NOMO-1 (cell line): ENCODE measurements around the gene TLN1.

Experiments used
- DNase-seq, 2 experiments: peaks; one replicate each; lab custom pipeline; 2025; ENCODE audit not compliant: unreplicated experiment in 2 of 2; lab: John Stamatoyannopoulos, UW

The TLN1 gene

GRCh38 chr9:35711501-35712428, 20.2 kb downstream of the TLN1 start:
- no peak for DNase-seq

DNA sequence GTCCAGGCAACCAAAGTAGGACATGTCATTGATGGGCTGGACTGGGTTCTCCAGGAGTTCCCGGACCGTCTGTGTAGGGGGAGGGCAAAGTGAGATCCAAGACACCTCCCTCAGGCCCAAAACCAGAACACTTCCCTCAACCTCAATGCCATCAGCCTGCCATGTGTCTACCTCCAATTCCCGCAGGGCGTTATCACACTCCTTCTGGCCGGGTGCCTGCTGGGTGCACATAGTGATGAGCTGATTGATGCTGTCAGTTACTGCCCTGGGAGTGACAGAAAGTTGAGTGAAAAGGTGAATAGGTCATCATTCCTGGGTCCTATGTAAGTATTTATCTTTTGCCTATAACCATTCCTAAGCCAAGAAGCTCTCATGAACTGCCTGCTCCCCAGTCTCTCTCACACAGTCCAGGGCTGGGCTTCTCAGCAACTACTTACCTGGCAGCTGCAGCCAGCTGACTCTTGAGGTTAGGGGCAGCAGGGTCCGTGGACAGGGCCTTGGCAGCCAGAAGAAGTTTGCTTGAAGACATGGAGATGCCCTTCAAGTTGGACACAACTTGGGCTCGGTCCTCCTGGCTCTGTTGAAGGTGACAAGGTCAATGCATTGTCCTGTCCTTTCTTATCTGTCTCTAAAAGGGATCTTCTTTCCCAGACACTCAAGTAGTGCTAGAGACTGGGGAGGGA, 21.0 kb downstream of the TLN1 start:
- no peak for DNase-seq

DNA sequence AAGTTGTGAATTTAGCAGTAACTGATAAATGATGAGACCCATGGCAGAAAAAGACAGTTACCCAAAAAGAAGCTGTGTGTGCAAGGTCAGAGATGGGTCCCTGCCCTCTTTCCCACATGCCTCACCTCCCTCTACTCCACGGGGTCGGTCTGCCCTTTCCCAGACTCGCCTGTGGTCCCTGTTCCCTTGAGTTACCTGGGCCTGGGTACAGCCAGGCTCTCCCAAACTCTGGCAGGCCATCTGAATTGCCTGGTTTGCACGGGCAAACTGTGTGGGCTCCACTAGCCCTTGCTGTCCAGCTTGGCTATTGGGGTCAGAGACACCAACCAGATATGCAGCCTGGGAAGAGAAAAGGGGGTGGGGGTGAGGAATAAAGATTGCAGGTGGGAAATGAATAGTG, 23.8 kb downstream of the TLN1 start:
- DNase-seq: no peak

GRCh38 chr9:35706951-35707350, 25.0 kb downstream of the TLN1 start:
- DNase-seq: no peak

- no peak for DNase-seq
Measured at GRCh38 chr9:35705836-35706430, 26.1 kb downstream of the TLN1 start.

GRCh38 chr9:35705372-35705771, 26.6 kb downstream of the TLN1 start:
- DNase-seq: no peak

DNA sequence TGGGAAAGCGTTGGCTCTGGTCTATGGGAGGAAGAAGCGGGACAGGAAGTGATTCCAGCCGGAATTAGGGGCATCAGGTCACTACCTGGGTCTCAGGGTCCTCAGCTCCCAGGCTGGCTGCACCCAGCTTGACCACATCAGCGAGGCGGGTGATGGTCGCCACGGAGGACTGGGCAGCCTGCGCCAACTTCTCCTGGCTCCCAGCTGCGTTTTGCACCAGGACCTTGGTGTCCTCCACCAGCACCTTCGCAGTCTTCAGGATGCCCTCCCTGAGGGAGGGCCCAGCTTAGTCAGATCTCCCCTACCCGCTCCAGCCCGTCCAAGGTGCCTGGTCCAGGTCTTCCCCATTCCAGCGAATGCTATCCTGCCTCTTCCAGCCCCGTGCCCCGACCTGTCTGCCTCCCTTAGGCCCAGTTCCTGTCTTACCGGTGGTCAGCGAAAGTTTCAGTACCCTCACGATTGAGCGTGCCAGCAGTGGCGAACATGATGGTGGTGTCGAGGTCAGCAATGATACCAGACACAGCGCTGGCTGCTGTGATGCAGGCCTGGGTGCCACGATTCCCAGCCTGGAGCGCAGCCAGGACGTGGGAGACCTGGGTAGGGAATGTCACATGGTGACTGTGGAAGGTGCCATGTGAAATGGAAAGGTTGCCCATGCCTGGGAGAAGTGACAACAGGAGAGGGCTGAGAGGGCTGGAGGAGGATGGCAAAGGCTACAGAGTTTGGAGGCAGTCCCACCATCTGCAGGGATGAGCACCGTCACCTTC, 27.9 kb downstream of the TLN1 start:
- DNase-seq: no peak

GRCh38 chr9:35702696-35703095, 29.3 kb downstream of the TLN1 start:
- no peak for DNase-seq

- no peak for DNase-seq
Measured at GRCh38 chr9:35700942-35701341, 31.1 kb downstream of the TLN1 start.

DNA sequence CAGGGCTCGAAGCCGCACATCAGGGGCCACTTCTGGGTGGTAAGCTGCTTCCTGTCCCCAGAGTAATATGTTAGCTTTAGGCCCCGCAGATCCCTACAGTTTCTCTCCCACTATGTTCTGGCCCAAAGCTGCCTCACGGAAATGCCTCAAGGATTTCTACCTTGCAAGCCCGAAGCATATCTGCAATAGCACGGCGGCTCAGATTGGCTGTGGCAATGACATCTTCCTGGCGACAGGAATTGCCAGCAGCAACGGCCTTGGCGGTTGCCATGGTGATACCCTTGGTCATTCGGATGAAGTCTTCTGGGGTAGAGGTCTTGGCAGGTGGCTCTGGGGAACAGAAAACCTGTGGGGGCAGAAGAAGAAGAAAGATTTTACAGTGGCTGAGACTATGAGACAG, 32.0 kb downstream of the TLN1 start:
- no peak for DNase-seq

DNA sequence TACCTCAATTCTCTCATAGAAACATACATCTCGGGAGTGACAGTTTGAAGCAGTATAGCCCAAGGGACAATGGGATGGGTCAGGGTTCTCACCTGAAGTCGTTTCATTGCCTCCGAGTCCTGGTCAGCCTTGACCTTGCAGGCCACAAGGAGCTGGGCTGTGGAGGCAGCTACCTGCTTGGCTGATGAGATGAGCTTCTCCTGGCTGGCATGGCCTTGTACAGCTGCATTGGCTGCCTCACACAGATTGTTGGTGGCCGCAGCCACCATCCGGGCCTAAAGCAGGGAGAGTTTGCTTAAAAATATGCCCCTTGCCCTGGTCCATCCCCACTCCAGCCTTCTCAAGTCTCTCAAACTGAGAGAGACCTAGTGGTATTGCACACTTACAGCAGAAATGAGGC, 33.8 kb downstream of the TLN1 start:
- DNase-seq: no peak

GRCh38 chr9:35697486-35697885, 34.5 kb downstream of the TLN1 start:
- no peak for DNase-seq

DNA sequence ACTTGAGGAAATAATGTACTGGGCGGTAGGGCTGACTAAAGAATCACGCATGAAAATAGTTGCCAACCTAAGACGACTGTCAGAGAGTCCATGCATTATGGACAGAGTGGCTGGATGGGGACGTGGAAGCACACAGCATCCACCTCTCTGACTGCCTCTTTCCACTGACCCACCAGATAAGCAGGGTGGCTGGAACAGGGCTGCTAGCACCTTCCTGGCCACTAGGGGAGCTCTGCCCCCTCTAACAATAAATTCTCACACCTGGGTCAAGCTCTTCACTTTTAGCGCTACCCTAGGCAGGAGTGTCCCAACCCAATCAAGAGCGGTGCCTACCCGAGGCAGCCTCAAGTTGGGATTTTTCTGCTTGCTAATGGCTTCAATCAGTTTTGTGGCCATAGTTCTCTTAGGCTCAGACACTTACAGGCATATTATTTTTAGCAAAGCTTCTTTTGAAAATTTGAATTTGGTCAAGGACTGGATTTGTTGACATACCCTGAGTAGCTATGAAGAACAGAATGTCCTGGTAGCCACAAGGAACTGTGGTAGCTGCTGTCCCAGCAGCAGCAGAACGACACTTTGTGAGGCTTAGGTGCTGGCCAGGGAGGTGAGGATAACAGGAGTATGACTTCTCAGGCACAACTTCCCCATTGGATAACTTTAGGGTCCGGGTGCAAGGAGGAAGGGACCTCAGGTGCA, 35.3 kb downstream of the TLN1 start:
- DNase-seq: peak; percentile 24 to 36

DNA sequence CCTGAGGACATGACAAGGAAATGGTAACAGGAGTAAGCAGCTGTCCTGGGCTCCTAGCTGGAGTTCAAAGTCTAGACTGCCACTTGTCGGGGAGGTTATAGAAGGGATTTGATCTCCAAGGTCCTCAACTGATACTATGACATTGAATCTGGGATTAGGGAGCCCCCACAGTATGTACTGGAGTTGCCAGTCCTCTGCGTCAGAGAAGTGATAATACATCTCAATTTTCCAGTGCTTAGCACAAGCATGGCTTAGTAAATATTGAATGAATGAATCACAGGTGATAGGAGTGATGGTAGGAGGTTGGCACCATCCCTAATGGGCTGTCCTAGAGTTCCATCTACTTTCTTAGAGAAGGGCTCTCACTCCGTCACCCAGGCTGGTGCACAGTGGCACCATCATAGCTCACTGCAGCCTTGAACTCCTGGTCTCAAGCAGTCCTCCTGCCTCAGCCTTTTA, 36.0 kb downstream of the TLN1 start:
- DNase-seq: no peak

DNA sequence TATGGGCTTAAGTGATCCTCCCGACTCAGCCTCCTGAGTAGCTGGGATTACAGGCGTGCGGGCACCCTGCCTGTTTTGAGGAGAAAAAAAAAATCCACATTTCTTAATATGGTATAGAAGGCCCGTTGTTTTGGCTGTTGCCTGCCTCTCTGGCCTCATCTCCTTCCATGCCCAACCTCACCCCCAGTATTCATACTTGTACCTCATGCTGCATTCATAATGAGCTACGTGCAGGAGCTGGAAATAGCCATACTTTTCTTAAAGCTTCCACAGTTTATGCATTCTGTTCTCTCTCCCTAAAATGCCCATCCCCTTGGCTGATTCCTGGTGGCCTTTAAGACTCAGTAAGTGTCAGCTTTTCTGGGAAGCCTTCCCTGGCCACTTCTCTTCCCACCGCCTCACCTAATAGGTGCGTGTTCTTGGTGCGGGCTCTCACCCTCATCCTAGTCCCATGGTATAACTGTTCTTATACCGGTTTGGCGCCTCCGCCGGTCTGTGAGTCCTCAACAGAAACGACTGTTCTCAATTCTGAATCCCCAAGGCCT, 40.2 kb downstream of the TLN1 start:
- DNase-seq: no peak

DNA sequence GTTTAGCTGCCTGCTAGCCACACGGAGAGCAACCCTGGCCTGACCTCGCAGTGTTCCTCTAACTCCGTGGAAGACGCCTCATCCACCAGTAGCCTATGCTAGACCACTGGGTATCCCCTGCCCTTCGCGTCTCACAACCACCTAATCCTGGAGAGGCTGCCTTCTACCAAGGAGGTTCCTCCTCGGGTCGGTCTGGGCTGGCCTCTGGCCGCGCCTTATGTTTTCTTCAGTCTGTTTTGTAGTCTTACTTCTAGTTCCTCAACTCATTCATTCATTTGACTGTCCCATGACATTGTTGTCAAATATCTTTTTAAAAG, 40.7 kb downstream of the TLN1 start:
- peak; percentile 45 to 47 for DNase-seq

- DNase-seq: peak; percentile 34 to 47
Measured at GRCh38 chr9:35690614-35691333, 41.2 kb downstream of the TLN1 start.

GRCh38 chr9:35690294-35690613, 41.7 kb downstream of the TLN1 start:
- DNase-seq: no peak

GRCh38 chr9:35689542-35690293, 42.3 kb downstream of the TLN1 start, which contains the start of gene TPM2:
TPM2 (minus strand) TSS chr9:35689925; CDS start chr9:35689817, 108 bp downstream.
- no peak for DNase-seq
